Liver (tissue), 9 donors: ENCODE measurements around the gene NOSIP. TPM values are rescaled to one million over a fixed set of nuclear protein-coding genes. Genes with fewer than 3 reads are reported as not detected.
A peak's percentile ranks its signal among the peaks of the same experiment; 100 is the strongest.

ENCODE experiments used
- DNase-seq: peaks from one replicate; pipeline ENCODE4 v3.0.0-alpha.2; 2017; ENCODE audit warnings: low spot score
- H3K27ac ChIP-seq, 2 donors: one replicate each; pipeline ENCODE4 v1.7.0; 2013; ENCODE audit warnings: inconsistent platforms in 2 of 2, low read length in 2 of 2, control low read depth in 1 of 2, low read depth in 1 of 2, mild to moderate bottlenecking in 1 of 2
- H3K27me3 ChIP-seq, 4 donors: one replicate each; pipeline versions ENCODE4 v1.6.1 to v1.7.0; 2013; ENCODE audit warnings: low read length in 3 of 4, inconsistent platforms in 1 of 4, mild to moderate bottlenecking in 1 of 4, moderate library complexity in 1 of 4; ENCODE audit not compliant: control insufficient read depth in 4 of 4, insufficient read depth in 4 of 4
- H3K36me3 ChIP-seq, 4 donors: one replicate each; pipeline versions ENCODE4 v1.6.1 to v1.7.0; 2013; ENCODE audit warnings: low read length in 3 of 4, mild to moderate bottlenecking in 3 of 4, low read depth in 1 of 4, moderate library complexity in 1 of 4; ENCODE audit not compliant: control insufficient read depth in 4 of 4, insufficient read depth in 3 of 4
- H3K4me1 ChIP-seq, 4 donors: one replicate each; pipeline versions ENCODE4 v1.6.1 to v1.7.0; 2013; ENCODE audit warnings: low read length in 3 of 4, mild to moderate bottlenecking in 3 of 4, moderate library complexity in 1 of 4; ENCODE audit not compliant: control insufficient read depth in 4 of 4, insufficient read depth in 4 of 4
- H3K4me3 ChIP-seq, 3 donors: one replicate each; pipeline versions ENCODE4 v1.6.1 to v1.7.0; 2013; ENCODE audit warnings: low read length in 3 of 3, control low read depth in 1 of 3, low read depth in 1 of 3, mild to moderate bottlenecking in 1 of 3
- H3K9ac ChIP-seq, 2 donors: one replicate each; pipeline ENCODE4 v1.7.0; 2013; ENCODE audit warnings: low read length in 2 of 2, mild to moderate bottlenecking in 2 of 2, moderate library complexity in 2 of 2, control low read depth in 1 of 2, low read depth in 1 of 2
- H3K9me3 ChIP-seq, 4 donors: one replicate each; pipeline versions ENCODE4 v1.6.1 to v1.7.0; 2013; ENCODE audit warnings: low read length in 3 of 4; ENCODE audit not compliant: control insufficient read depth in 4 of 4
- CTCF ChIP-seq: fragments of 150-350 bp; IDR thresholded peaks from 2 replicates; pipeline ENCODE4 v1.5.1; 2017; ENCODE audit warnings: improper control_type of control experiment, low read depth, low read length; ENCODE audit not compliant: missing input control
- EGR1 ChIP-seq, 2 donors: IDR thresholded peaks; 2 replicates each; pipeline ENCODE4 v1.6.1; 2016 to 2018; ENCODE audit warnings: antibody characterized with exemption in 2 of 2, low read depth in 2 of 2
- FOXA1 ChIP-seq: IDR thresholded peaks from 2 replicates; pipeline ENCODE4 v1.6.1; 2016; ENCODE audit warnings: antibody characterized with exemption
- FOXA2 ChIP-seq: IDR thresholded peaks from 2 replicates; pipeline ENCODE4 v1.6.1; 2016; ENCODE audit warnings: antibody characterized with exemption
- GABPA ChIP-seq, 2 donors: IDR thresholded peaks in 1 of 2; conservative IDR thresholded peaks in 1 of 2; 2 replicates each; pipeline ENCODE4 v1.6.1; 2016; ENCODE audit warnings: antibody characterized with exemption in 2 of 2, mild to moderate bottlenecking in 1 of 2, moderate library complexity in 1 of 2
- HNF4A ChIP-seq, 2 donors: conservative IDR thresholded peaks; 2 replicates each; pipeline ENCODE4 v1.6.1; 2016; ENCODE audit warnings: antibody characterized with exemption in 2 of 2, mild to moderate bottlenecking in 2 of 2
- HNF4G ChIP-seq: IDR thresholded peaks from 2 replicates; pipeline ENCODE4 v1.6.1; 2016; ENCODE audit warnings: antibody characterized with exemption
- JUND ChIP-seq, 2 donors: IDR thresholded peaks; 2 replicates each; pipeline ENCODE4 v1.6.1; 2016; ENCODE audit warnings: antibody characterized with exemption in 2 of 2
- MAX ChIP-seq: IDR thresholded peaks from 2 replicates; pipeline ENCODE4 v1.6.1; 2016; ENCODE audit warnings: antibody characterized with exemption
- NR2F2 ChIP-seq: IDR thresholded peaks from 2 replicates; pipeline ENCODE4 v1.6.1; 2016; ENCODE audit warnings: antibody characterized with exemption
- RAD21 ChIP-seq, 2 donors: IDR thresholded peaks; 2 replicates each; pipeline ENCODE4 v1.6.1; 2016; ENCODE audit warnings: antibody characterized with exemption in 2 of 2, mild to moderate bottlenecking in 2 of 2
- RXRA ChIP-seq, 2 donors: IDR thresholded peaks; 2 replicates each; pipeline ENCODE4 v1.6.1; 2017 to 2018; ENCODE audit warnings: antibody characterized with exemption in 2 of 2, mild to moderate bottlenecking in 1 of 2
- SP1 ChIP-seq: IDR thresholded peaks from 2 replicates; pipeline ENCODE4 v1.6.1; 2018; ENCODE audit warnings: antibody characterized with exemption, mild to moderate bottlenecking
- TAF1 ChIP-seq: conservative IDR thresholded peaks from 2 replicates; pipeline ENCODE4 v1.6.1; 2016; ENCODE audit warnings: antibody characterized with exemption, mild to moderate bottlenecking
- YY1 ChIP-seq: IDR thresholded peaks from 2 replicates; pipeline ENCODE4 v1.6.1; 2016; ENCODE audit warnings: antibody characterized with exemption, mild to moderate bottlenecking
- ZBTB33 ChIP-seq: IDR thresholded peaks from 2 replicates; pipeline ENCODE4 v1.6.1; 2016; ENCODE audit warnings: antibody characterized with exemption
- WGBS: extraction: QIAGEN DNeasy Blood & Tissue Kit; methylation state at CpG from one replicate; pipeline ENCODE4 v1.1.7; 2013; 5-methylcytosine and 5-hydroxymethylcytosine counted together
- polyA plus RNA-seq, 2 donors: library from polyadenylated mRNA; stranded (reverse) in 1 of 2; unstranded in 1 of 2; fragments of 200-250 nt in 1 of 2; fragments of >200 nt in 1 of 2; fragmentation: Nextera tagmentation in 1 of 2; extraction: Ambion mirVana in 1 of 2; gene quantifications; one replicate each; pipeline versions ENCODE4 v1.2.1 to v1.2.3, GENCODE V29; 2013 to 2015
- total RNA-seq, 2 donors: library from RNA; depleted of rRNA; stranded (reverse); fragments of >200 nt; gene quantifications; one replicate each; pipeline ENCODE4 v1.2.3, GENCODE V29; 2014
- TF ChIP-seq, protein P1 (sequence below): IDR thresholded peaks from 2 replicates; pipeline ENCODE4 v1.6.1; 2016; ENCODE audit warnings: antibody characterized with exemption
- TF ChIP-seq, protein P2 (sequence below): IDR thresholded peaks from 2 replicates; pipeline ENCODE4 v1.6.1; 2016; ENCODE audit warnings: antibody characterized with exemption, mild to moderate bottlenecking
- donor health status: healthy.
- donor health status: healthy.
- donor health status: healthy.
- donor health status: healthy.
- donor health status: healthy.

NOSIP gene
- total and polyA plus RNA-seq, 4 donors = 19.3 to 45.2 (median 30.5) TPM

DNA sequence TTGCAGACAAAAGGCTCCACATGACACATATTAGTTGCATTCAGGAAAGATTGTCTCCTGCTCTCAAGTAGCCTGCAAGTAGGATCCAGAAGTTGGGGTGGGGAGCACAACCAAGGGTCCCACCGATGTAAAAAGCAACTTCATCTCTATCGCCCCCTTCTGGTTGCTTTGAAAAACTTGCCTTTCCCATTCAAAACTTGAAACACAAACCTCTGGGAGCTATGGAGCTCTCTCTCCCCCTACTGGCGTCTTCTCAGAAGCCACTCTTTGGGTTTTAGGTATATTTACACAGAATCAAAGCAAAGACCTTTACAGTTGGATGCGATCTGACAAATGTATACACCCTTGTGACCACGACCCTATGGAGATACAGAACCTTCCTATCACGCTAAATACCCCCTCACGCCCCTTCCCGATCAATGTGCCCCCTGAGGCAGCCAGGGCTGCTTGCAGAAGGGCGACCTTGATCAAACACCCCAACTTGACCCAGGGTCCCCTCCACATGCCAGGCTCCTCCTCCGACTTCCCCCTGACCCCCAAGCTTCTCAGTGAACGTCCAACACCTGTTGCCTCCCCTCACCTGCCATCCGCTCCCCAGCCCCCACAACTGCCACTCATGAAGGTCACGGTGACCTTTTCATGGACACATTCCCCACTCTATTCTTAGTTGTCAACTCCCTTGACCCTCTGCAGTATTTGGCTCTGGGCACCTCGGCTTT is 10.1 kb downstream of the NOSIP start:
- TF ChIP-seq, protein P1, sequence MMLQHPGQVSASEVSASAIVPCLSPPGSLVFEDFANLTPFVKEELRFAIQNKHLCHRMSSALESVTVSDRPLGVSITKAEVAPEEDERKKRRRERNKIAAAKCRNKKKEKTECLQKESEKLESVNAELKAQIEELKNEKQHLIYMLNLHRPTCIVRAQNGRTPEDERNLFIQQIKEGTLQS = no peak
- TF ChIP-seq EGR1 (IDR thresholded peaks at IDR 0.05; ENCODE audit: low read depth in 2 of 2) (no peak), GABPA (IDR thresholded peaks at IDR 0.05 in 1 of 2, conservative IDR thresholded peaks at IDR 0.05 in 1 of 2) (no peak), JUND (IDR thresholded peaks at IDR 0.05) (no peak), HNF4G (no peak), RAD21 (IDR thresholded peaks at IDR 0.05) (peak; percentile 97 to 99), RXRA (IDR thresholded peaks at IDR 0.05) (peak in 1 of 2 donors; percentile 8), ZBTB33 (no peak), NR2F2 (peak; percentile 3), FOXA2 (peak; percentile 8), MAX (no peak), TAF1 (no peak), YY1 (no peak), HNF4A (conservative IDR thresholded peaks at IDR 0.05) (peak in 1 of 2 donors; percentile 15), CTCF (peak; percentile 99), SP1 (no peak), FOXA1 (no peak)
- TF ChIP-seq, protein P2, sequence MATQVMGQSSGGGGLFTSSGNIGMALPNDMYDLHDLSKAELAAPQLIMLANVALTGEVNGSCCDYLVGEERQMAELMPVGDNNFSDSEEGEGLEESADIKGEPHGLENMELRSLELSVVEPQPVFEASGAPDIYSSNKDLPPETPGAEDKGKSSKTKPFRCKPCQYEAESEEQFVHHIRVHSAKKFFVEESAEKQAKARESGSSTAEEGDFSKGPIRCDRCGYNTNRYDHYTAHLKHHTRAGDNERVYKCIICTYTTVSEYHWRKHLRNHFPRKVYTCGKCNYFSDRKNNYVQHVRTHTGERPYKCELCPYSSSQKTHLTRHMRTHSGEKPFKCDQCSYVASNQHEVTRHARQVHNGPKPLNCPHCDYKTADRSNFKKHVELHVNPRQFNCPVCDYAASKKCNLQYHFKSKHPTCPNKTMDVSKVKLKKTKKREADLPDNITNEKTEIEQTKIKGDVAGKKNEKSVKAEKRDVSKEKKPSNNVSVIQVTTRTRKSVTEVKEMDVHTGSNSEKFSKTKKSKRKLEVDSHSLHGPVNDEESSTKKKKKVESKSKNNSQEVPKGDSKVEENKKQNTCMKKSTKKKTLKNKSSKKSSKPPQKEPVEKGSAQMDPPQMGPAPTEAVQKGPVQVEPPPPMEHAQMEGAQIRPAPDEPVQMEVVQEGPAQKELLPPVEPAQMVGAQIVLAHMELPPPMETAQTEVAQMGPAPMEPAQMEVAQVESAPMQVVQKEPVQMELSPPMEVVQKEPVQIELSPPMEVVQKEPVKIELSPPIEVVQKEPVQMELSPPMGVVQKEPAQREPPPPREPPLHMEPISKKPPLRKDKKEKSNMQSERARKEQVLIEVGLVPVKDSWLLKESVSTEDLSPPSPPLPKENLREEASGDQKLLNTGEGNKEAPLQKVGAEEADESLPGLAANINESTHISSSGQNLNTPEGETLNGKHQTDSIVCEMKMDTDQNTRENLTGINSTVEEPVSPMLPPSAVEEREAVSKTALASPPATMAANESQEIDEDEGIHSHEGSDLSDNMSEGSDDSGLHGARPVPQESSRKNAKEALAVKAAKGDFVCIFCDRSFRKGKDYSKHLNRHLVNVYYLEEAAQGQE = no peak
- Histone ChIP-seq H3K4me3 (no peak overlapping the region), H3K27ac (no peak overlapping the region), H3K36me3 (peaks cover 0 to 7% (median 3%) of the 10 kb centered on the region in 4 donors), H3K4me1 (peaks cover 0 to 16% (median 13%) of the 10 kb centered on the region in 4 donors), H3K27me3 (no peaks in the 10 kb centered on the region), H3K9me3 (no peaks in the 10 kb centered on the region), H3K9ac (no peak overlapping the region)
- DNase-seq = peak; percentile 65
- 25% methylated on average over 14 of the region's 14 CpGs for WGBS
